GM23338 (cell line): ENCODE results near the gene RAMP3.

Experiments used
- CREB1 ChIP-seq: fragments of 250-450 bp; sonication (Bioruptor Pico); IDR thresholded peaks from 2 replicates; pipeline ENCODE4 v1.5.0; 2020; ENCODE audit warnings: low read depth, mild to moderate bottlenecking, moderate library complexity
- EZH2 ChIP-seq: fragments of 200-600 bp; sonication (generic); IDR thresholded peaks from one replicate; pipeline ENCODE4 v1.8.0; 2017; ENCODE audit warnings: antibody characterized with exemption, mild to moderate bottlenecking, low read depth; ENCODE audit not compliant: unreplicated experiment
- EZH2phosphoT487 ChIP-seq: fragments of 200-600 bp; sonication (generic); IDR thresholded peaks from one replicate; pipeline ENCODE4 v1.8.1; 2018; ENCODE audit warnings: antibody characterized with exemption; ENCODE audit not compliant: unreplicated experiment
- JUNB ChIP-seq: IDR thresholded peaks from one replicate; pipeline ENCODE4 v1.6.1; 2016; ENCODE audit warnings: antibody characterized with exemption; ENCODE audit not compliant: unreplicated experiment
- NANOG ChIP-seq: IDR thresholded peaks from 2 replicates; pipeline ENCODE4 v1.6.1; 2016; ENCODE audit warnings: antibody characterized with exemption, borderline replicate concordance
- POLR2AphosphoS5 ChIP-seq: IDR thresholded peaks from 2 replicates; pipeline ENCODE4 v1.6.1; 2016; ENCODE audit warnings: antibody characterized with exemption, low read depth
- STAT1 ChIP-seq: IDR thresholded peaks from one replicate; pipeline ENCODE4 v1.6.1; 2016; ENCODE audit warnings: antibody characterized with exemption; ENCODE audit not compliant: unreplicated experiment
- ZNF114 ChIP-seq: fragments of 250-450 bp; sonication (Bioruptor Pico); IDR thresholded peaks from 2 replicates; pipeline ENCODE4 v1.5.0; 2020; ENCODE audit warnings: mild to moderate bottlenecking, moderate library complexity
- ZNF331 ChIP-seq: fragments of 250-450 bp; sonication (Bioruptor Pico); IDR thresholded peaks from 2 replicates; pipeline ENCODE4 v1.5.0; 2020; ENCODE audit warnings: low read depth, mild to moderate bottlenecking, moderate library complexity
- TF ChIP-seq, protein P1 (sequence below), 2 experiments: fragments of 200-600 bp in 1 of 2; sonication (generic) in 1 of 2; conservative IDR thresholded peaks; 2 replicates each; pipeline versions ENCODE4 v1.5.1 to v1.6.1; 2016 to 2017; ENCODE audit warnings: antibody characterized with exemption in 2 of 2, low read depth in 2 of 2, mild to moderate bottlenecking in 2 of 2, moderate library complexity in 1 of 2
- TF ChIP-seq, protein P2 (sequence below): IDR thresholded peaks from one replicate; pipeline ENCODE4 v1.6.1; 2018; ENCODE audit warnings: antibody characterized with exemption; ENCODE audit not compliant: unreplicated experiment
- TF ChIP-seq, protein P3 (sequence below): fragments of 250-450 bp; sonication (Bioruptor Pico); IDR thresholded peaks from 2 replicates; pipeline ENCODE4 v1.5.0; 2020; ENCODE audit warnings: mild to moderate bottlenecking, moderate library complexity
- TF ChIP-seq, protein P4 (sequence below): IDR thresholded peaks from 2 replicates; pipeline ENCODE4 v1.6.1; 2016; ENCODE audit warnings: antibody characterized with exemption

DNA sequence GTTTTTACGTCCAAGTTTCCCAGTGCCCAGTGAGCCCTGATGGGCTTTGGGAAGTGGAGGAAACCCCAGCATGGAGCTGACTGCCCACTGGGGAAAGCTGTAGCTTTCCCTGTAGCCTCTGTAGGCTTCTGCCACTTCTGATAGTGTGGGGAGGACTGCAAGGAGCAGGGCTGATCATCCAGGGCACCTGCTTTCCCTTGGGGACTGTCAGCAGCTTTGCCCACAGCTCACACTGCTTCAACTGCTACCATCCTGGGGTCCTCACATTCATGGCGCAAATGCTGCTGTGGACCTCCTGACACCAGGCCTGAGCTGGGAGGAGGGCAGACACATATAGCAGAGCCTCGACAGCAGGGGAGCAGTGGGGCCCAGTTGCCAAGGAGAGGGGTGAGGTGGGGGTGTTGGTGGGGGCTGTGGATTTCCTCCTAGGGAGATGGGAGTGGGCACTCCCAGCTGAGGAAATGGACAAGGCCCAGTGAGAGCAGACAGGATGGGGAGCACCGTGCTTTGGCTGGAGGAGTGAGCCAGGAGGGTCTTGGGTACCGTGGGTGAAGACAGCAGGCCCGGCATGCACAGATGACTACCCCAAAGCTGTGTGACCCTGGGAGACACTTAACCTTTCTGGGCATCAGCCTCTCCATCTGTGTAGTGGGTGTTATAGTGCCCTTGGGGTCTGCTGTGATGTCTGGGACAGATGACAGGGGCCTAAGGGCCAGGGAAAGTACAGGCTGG, 16.2 kb downstream of the RAMP3 start:
- TF ChIP-seq, protein P1, sequence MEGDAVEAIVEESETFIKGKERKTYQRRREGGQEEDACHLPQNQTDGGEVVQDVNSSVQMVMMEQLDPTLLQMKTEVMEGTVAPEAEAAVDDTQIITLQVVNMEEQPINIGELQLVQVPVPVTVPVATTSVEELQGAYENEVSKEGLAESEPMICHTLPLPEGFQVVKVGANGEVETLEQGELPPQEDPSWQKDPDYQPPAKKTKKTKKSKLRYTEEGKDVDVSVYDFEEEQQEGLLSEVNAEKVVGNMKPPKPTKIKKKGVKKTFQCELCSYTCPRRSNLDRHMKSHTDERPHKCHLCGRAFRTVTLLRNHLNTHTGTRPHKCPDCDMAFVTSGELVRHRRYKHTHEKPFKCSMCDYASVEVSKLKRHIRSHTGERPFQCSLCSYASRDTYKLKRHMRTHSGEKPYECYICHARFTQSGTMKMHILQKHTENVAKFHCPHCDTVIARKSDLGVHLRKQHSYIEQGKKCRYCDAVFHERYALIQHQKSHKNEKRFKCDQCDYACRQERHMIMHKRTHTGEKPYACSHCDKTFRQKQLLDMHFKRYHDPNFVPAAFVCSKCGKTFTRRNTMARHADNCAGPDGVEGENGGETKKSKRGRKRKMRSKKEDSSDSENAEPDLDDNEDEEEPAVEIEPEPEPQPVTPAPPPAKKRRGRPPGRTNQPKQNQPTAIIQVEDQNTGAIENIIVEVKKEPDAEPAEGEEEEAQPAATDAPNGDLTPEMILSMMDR (conservative IDR thresholded peaks at IDR 0.05; ENCODE audit: low read depth in 2 of 2) = no peak
- no peak for TF ChIP-seq CREB1
- TF ChIP-seq POLR2AphosphoS5 = no peak
- TF ChIP-seq EZH2 = no peak
- TF ChIP-seq, protein P2, sequence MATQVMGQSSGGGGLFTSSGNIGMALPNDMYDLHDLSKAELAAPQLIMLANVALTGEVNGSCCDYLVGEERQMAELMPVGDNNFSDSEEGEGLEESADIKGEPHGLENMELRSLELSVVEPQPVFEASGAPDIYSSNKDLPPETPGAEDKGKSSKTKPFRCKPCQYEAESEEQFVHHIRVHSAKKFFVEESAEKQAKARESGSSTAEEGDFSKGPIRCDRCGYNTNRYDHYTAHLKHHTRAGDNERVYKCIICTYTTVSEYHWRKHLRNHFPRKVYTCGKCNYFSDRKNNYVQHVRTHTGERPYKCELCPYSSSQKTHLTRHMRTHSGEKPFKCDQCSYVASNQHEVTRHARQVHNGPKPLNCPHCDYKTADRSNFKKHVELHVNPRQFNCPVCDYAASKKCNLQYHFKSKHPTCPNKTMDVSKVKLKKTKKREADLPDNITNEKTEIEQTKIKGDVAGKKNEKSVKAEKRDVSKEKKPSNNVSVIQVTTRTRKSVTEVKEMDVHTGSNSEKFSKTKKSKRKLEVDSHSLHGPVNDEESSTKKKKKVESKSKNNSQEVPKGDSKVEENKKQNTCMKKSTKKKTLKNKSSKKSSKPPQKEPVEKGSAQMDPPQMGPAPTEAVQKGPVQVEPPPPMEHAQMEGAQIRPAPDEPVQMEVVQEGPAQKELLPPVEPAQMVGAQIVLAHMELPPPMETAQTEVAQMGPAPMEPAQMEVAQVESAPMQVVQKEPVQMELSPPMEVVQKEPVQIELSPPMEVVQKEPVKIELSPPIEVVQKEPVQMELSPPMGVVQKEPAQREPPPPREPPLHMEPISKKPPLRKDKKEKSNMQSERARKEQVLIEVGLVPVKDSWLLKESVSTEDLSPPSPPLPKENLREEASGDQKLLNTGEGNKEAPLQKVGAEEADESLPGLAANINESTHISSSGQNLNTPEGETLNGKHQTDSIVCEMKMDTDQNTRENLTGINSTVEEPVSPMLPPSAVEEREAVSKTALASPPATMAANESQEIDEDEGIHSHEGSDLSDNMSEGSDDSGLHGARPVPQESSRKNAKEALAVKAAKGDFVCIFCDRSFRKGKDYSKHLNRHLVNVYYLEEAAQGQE = no peak
- no peak for TF ChIP-seq JUNB
- no peak for TF ChIP-seq EZH2phosphoT487
- no peak for TF ChIP-seq ZNF114 (CRISPR knock-in tag)
- TF ChIP-seq NANOG = no peak
- TF ChIP-seq, protein P3, sequence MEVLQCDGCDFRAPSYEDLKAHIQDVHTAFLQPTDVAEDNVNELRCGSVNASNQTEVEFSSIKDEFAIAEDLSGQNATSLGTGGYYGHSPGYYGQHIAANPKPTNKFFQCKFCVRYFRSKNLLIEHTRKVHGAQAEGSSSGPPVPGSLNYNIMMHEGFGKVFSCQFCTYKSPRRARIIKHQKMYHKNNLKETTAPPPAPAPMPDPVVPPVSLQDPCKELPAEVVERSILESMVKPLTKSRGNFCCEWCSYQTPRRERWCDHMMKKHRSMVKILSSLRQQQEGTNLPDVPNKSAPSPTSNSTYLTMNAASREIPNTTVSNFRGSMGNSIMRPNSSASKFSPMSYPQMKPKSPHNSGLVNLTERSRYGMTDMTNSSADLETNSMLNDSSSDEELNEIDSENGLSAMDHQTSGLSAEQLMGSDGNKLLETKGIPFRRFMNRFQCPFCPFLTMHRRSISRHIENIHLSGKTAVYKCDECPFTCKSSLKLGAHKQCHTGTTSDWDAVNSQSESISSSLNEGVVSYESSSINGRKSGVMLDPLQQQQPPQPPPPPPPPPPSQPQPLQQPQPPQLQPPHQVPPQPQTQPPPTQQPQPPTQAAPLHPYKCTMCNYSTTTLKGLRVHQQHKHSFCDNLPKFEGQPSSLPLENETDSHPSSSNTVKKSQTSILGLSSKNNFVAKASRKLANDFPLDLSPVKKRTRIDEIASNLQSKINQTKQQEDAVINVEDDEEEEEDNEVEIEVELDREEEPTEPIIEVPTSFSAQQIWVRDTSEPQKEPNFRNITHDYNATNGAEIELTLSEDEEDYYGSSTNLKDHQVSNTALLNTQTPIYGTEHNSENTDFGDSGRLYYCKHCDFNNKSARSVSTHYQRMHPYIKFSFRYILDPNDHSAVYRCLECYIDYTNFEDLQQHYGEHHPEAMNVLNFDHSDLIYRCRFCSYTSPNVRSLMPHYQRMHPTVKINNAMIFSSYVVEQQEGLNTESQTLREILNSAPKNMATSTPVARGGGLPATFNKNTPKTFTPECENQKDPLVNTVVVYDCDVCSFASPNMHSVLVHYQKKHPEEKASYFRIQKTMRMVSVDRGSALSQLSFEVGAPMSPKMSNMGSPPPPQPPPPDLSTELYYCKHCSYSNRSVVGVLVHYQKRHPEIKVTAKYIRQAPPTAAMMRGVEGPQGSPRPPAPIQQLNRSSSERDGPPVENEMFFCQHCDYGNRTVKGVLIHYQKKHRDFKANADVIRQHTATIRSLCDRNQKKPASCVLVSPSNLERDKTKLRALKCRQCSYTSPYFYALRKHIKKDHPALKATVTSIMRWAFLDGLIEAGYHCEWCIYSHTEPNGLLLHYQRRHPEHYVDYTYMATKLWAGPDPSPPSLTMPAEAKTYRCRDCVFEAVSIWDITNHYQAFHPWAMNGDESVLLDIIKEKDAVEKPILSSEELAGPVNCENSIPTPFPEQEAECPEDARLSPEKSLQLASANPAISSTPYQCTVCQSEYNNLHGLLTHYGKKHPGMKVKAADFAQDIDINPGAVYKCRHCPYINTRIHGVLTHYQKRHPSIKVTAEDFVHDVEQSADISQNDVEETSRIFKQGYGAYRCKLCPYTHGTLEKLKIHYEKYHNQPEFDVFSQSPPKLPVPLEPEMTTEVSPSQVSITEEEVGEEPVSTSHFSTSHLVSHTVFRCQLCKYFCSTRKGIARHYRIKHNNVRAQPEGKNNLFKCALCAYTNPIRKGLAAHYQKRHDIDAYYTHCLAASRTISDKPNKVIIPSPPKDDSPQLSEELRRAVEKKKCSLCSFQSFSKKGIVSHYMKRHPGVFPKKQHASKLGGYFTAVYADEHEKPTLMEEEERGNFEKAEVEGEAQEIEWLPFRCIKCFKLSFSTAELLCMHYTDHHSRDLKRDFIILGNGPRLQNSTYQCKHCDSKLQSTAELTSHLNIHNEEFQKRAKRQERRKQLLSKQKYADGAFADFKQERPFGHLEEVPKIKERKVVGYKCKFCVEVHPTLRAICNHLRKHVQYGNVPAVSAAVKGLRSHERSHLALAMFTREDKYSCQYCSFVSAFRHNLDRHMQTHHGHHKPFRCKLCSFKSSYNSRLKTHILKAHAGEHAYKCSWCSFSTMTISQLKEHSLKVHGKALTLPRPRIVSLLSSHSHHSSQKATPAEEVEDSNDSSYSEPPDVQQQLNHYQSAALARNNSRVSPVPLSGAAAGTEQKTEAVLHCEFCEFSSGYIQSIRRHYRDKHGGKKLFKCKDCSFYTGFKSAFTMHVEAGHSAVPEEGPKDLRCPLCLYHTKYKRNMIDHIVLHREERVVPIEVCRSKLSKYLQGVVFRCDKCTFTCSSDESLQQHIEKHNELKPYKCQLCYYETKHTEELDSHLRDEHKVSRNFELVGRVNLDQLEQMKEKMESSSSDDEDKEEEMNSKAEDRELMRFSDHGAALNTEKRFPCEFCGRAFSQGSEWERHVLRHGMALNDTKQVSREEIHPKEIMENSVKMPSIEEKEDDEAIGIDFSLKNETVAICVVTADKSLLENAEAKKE (CRISPR knock-in tag) = no peak
- no peak for TF ChIP-seq STAT1
- TF ChIP-seq, protein P4, sequence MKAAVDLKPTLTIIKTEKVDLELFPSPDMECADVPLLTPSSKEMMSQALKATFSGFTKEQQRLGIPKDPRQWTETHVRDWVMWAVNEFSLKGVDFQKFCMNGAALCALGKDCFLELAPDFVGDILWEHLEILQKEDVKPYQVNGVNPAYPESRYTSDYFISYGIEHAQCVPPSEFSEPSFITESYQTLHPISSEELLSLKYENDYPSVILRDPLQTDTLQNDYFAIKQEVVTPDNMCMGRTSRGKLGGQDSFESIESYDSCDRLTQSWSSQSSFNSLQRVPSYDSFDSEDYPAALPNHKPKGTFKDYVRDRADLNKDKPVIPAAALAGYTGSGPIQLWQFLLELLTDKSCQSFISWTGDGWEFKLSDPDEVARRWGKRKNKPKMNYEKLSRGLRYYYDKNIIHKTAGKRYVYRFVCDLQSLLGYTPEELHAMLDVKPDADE = no peak
- TF ChIP-seq ZNF331 = no peak
